Suprapubic skin (tissue), 3 donors: ENCODE results near the gene CTNND1.

Source experiments
- EP300 ChIP-seq: sonication (generic); formaldehyde crosslinking; IDR thresholded peaks from one replicate; pipeline ENCODE4 v1.6.1; 2017; ENCODE audit warnings: antibody characterized with exemption
- POLR2A ChIP-seq, 2 donors: fragments of 450-650 bp; IDR thresholded peaks; one replicate each; pipeline ENCODE4 v1.6.1; 2017; ENCODE audit warnings: antibody characterized with exemption in 2 of 2, mild to moderate bottlenecking in 2 of 2, moderate library complexity in 2 of 2
- TF ChIP-seq, protein P1 (sequence below), 2 donors: fragments of 200-600 bp in 1 of 2; fragments of 450-650 bp in 1 of 2; sonication (generic) in 1 of 2; IDR thresholded peaks; one replicate each; pipeline ENCODE4 v1.5.1; 2016 to 2019; ENCODE audit warnings: antibody characterized with exemption in 2 of 2, mild to moderate bottlenecking in 1 of 2, moderate library complexity in 1 of 2

DNA sequence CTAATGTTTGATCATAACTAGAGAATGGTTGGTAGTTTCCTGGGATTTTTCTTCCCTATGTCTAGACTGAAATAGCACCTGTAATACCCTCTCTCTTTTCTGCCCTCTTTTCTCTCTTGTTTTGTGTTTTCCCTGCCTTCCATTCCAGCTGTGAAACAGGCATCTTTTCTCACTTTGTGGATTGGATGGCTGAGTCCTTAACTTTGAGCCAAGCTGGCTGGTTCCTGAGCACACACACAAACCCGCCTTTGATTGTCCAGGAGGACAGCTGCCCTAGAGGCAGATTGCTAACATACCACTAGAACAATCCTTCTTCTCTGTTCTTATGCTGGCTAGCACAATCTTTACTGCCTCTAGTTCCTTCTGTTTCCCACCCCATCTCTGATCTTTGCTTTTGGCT is 17.7 kb downstream of the CTNND1 start:
- TF ChIP-seq, protein P1, sequence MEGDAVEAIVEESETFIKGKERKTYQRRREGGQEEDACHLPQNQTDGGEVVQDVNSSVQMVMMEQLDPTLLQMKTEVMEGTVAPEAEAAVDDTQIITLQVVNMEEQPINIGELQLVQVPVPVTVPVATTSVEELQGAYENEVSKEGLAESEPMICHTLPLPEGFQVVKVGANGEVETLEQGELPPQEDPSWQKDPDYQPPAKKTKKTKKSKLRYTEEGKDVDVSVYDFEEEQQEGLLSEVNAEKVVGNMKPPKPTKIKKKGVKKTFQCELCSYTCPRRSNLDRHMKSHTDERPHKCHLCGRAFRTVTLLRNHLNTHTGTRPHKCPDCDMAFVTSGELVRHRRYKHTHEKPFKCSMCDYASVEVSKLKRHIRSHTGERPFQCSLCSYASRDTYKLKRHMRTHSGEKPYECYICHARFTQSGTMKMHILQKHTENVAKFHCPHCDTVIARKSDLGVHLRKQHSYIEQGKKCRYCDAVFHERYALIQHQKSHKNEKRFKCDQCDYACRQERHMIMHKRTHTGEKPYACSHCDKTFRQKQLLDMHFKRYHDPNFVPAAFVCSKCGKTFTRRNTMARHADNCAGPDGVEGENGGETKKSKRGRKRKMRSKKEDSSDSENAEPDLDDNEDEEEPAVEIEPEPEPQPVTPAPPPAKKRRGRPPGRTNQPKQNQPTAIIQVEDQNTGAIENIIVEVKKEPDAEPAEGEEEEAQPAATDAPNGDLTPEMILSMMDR (IDR thresholded peaks at IDR 0.05), result no peak
- TF ChIP-seq POLR2A (IDR thresholded peaks at IDR 0.05), result no peak
- no peak for TF ChIP-seq EP300
